NCI-H2196 (cell line): ENCODE results near the gene TK2.
"Not testable (repeated sequence)": the region's sequence is repeated elsewhere in the genome, so short reads cannot be mapped to it uniquely, and the experiment has no call there.

Experiments used
- DNase-seq: peaks from one replicate; lab custom pipeline; 2025; ENCODE audit not compliant: unreplicated experiment; lab: John Stamatoyannopoulos, UW

TK2 gene

GRCh38 chr16:66574081-66574480 is 24.2 kb upstream of the TK2 start:
- no peak for DNase-seq

- DNase-seq, result no peak
Observed at GRCh38 chr16:66572356-66572755, 22.4 kb upstream of the TK2 start.

GRCh38 chr16:66569827-66570405 is 20.0 kb upstream of the TK2 start:
- no peak for DNase-seq

GRCh38 chr16:66569131-66569530 is 19.2 kb upstream of the TK2 start:
- DNase-seq, result no peak

- no peak for DNase-seq
Observed at GRCh38 chr16:66568355-66568754, 18.4 kb upstream of the TK2 start.

GRCh38 chr16:66567270-66567669 is 17.3 kb upstream of the TK2 start:
- not testable (repeated sequence) for DNase-seq

- DNase-seq, result no peak
Observed at GRCh38 chr16:66566051-66566901, 16.4 kb upstream of the TK2 start, which contains the start of gene CMTM1. CMTM1 (plus strand) TSS chr16:66566439; CDS start chr16:66566514, 75 bp downstream.

GRCh38 chr16:66563574-66564334 is 13.8 kb upstream of the TK2 start:
- DNase-seq, result no peak

- DNase-seq, result no peak
Observed at GRCh38 chr16:66562986-66563385, 13.1 kb upstream of the TK2 start.

GRCh38 chr16:66562409-66562808 is 12.5 kb upstream of the TK2 start:
- no peak for DNase-seq

- DNase-seq, result no peak
Observed at GRCh38 chr16:66561381-66562080, 11.6 kb upstream of the TK2 start.

GRCh38 chr16:66560107-66560506 is 10.2 kb upstream of the TK2 start:
- DNase-seq, result no peak

- no peak for DNase-seq
Observed at GRCh38 chr16:66554495-66554894, 4.6 kb upstream of the TK2 start.

- DNase-seq, result no peak
Observed at GRCh38 chr16:66554021-66554420, 4.1 kb upstream of the TK2 start.

GRCh38 chr16:66553223-66553622 is 3.3 kb upstream of the TK2 start:
- DNase-seq, result no peak

- DNase-seq, result peak; percentile 82
Observed at GRCh38 chr16:66552286-66553177, 2.6 kb upstream of the TK2 start, which contains the start of gene CKLF. CKLF (plus strand) TSS chr16:66552576; CDS start chr16:66552716, 140 bp downstream.

- DNase-seq, result no peak
Observed at GRCh38 chr16:66551788-66552285, 1.9 kb upstream of the TK2 start.

GRCh38 chr16:66551348-66551759 is 1.4 kb upstream of the TK2 start:
- DNase-seq, result peak; percentile 12

GRCh38 chr16:66548868-66549267 is 1.1 kb downstream of the TK2 start:
- DNase-seq, result no peak

GRCh38 chr16:66548068-66548467 is 1.9 kb downstream of the TK2 start:
- no peak for DNase-seq
